Keratinocyte (primary cell): ENCODE measurements around the gene NDUFS2. TPM values are rescaled to one million over a fixed set of nuclear protein-coding genes. Genes with fewer than 3 reads are reported as not detected.

Experiments used
- DNase-seq: peaks from one replicate; pipeline ENCODE4 v3.0.0-alpha.2; 2011; ENCODE audit warnings: low read depth, missing footprints, low spot score
- FAIRE-seq: peaks from 2 replicates; lab custom pipeline; 2011; peaks lifted over from hg19 to GRCh38; lab: Jason Lieb, UNC
- H2AFZ ChIP-seq: 2 replicates; pipeline ENCODE4 v1.6.0; 2012; ENCODE audit warnings: low read length, control low read depth, inconsistent platforms; ENCODE audit not compliant: control insufficient read depth
- H3K27ac ChIP-seq: 2 replicates; pipeline ENCODE4 v1.5.1; 2011; ENCODE audit warnings: low read length; ENCODE audit not compliant: control insufficient read depth, insufficient read depth
- H3K27me3 ChIP-seq: 3 replicates; pipeline ENCODE4 v1.6.0; 2011; ENCODE audit warnings: low read length; ENCODE audit not compliant: control insufficient read depth, insufficient read depth; ENCODE audit errors: extremely low read depth
- H3K36me3 ChIP-seq, 2 experiments: 2 replicates in 1 of 2; 3 replicates in 1 of 2; pipeline ENCODE4 v1.5.1; 2011; ENCODE audit warnings: low read length in 2 of 2, mild to moderate bottlenecking in 1 of 2; ENCODE audit not compliant: control insufficient read depth in 2 of 2, insufficient read depth in 2 of 2; ENCODE audit errors: extremely low read depth in 1 of 2
- H3K4me1 ChIP-seq: 3 replicates; pipeline ENCODE4 v1.5.1; 2011; ENCODE audit warnings: low read length; ENCODE audit not compliant: control insufficient read depth, insufficient read depth; ENCODE audit errors: extremely low read depth
- H3K4me2 ChIP-seq: 3 replicates; pipeline ENCODE4 v1.6.0; 2011; ENCODE audit warnings: low read depth, low read length; ENCODE audit not compliant: control insufficient read depth, insufficient read depth; ENCODE audit errors: extremely low read depth
- H3K4me3 ChIP-seq, 3 experiments: fragments of 200-600 bp in 1 of 3; sonication (generic) in 1 of 3; 2 replicates in 2 of 3; 3 replicates in 1 of 3; pipeline ENCODE4 v1.5.1; 2011 to 2016; ENCODE audit warnings: low read length in 3 of 3, mild to moderate bottlenecking in 3 of 3, control low read depth in 2 of 3, inconsistent platforms in 1 of 3, low read depth in 1 of 3, mixed read lengths in 1 of 3, mixed run types in 1 of 3, moderate library complexity in 1 of 3; ENCODE audit not compliant: control insufficient read depth in 2 of 3, insufficient read depth in 2 of 3; ENCODE audit errors: extremely low read depth in 1 of 3
- H3K79me2 ChIP-seq: 2 replicates; pipeline ENCODE4 v1.6.0; 2012; ENCODE audit warnings: low read length; ENCODE audit not compliant: control insufficient read depth, insufficient read depth
- H3K9ac ChIP-seq: 3 replicates; pipeline ENCODE4 v1.6.0; 2011; ENCODE audit warnings: low read length; ENCODE audit not compliant: control insufficient read depth, insufficient read depth; ENCODE audit errors: extremely low read depth
- H3K9me1 ChIP-seq: 3 replicates; pipeline ENCODE4 v1.6.0; 2011; ENCODE audit warnings: low read length; ENCODE audit not compliant: control insufficient read depth, insufficient read depth; ENCODE audit errors: extremely low read depth
- H3K9me3 ChIP-seq: 2 replicates; pipeline ENCODE4 v1.5.1; 2012; ENCODE audit warnings: low read depth, low read length; ENCODE audit not compliant: control insufficient read depth
- H4K20me1 ChIP-seq: 3 replicates; pipeline ENCODE4 v1.6.0; 2011; ENCODE audit warnings: low read length; ENCODE audit not compliant: control insufficient read depth, insufficient read depth; ENCODE audit errors: extremely low read depth
- EZH2 ChIP-seq: IDR thresholded peaks from one replicate; pipeline ENCODE4 v1.6.1; 2012; ENCODE audit warnings: inconsistent platforms, mild to moderate bottlenecking, low read length, moderate library complexity
- dilution Hi-C: fragments of 300-500 bp; cut with MboI; formaldehyde crosslinking; loops from one replicate; pipeline ENCODE4 v1.7.0; 2020; ENCODE audit warnings: low sequenced_read_pairs; ENCODE audit not compliant: extremely low pct_ligation_motif_present
- polyA plus RNA-seq, 5 experiments: library from polyadenylated mRNA; depleted of rRNA in 3 of 5; stranded (reverse) in 3 of 5; stranded (forward) in 1 of 5; unstranded in 1 of 5; fragments of >200 nt; gene quantifications; 1 replicate in 1 of 5; 2 replicates in 3 of 5; 3 replicates in 1 of 5; pipeline versions ENCODE4 v1.2.1 to v1.2.3, GENCODE V29; 2011 to 2012; ENCODE audit warnings: missing spikeins in 2 of 5, low read depth in 1 of 5, low replicate concordance in 1 of 5
- TF ChIP-seq, protein P1 (sequence below), 3 experiments: IDR thresholded peaks in 1 of 3; conservative IDR thresholded peaks in 1 of 3; optimal IDR thresholded peaks in 1 of 3; 2 replicates in 2 of 3; 3 replicates in 1 of 3; pipeline versions ENCODE3 to v1.5.1; 2011; ENCODE audit warnings: low read length in 3 of 3, mild to moderate bottlenecking in 3 of 3, moderate library complexity in 2 of 3, control low read depth in 1 of 3, inconsistent platforms in 1 of 3; ENCODE audit not compliant: insufficient read depth in 2 of 3; ENCODE audit errors: extremely low read depth in 1 of 3

NDUFS2 gene
- polyA plus RNA-seq, 1 donor (not counting 4 experiments of a cell fraction or from before 2014, with no cell fraction given): 136 TPM

DNA sequence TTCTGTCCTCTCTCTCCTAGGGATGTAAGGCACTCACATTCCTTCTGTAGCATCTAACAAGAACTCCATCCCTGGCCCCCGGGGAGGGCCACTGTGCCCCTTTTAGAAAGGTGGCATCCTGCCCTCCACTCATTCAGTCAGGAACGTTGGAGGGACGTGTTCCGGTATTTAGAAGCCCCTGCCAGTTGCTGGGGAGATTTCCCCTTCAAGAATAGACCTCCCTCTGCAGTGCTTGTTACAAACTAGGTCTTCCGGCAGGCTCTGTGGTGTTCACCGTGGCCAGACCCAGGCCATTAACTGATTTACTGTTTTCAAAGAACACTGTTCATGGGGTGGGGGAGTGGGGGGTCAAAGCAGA, 57.2 kb downstream of the NDUFS2 start:
- peaks cover 12% of the 10 kb centered on the region for H3K4me1 ChIP-seq

DNA sequence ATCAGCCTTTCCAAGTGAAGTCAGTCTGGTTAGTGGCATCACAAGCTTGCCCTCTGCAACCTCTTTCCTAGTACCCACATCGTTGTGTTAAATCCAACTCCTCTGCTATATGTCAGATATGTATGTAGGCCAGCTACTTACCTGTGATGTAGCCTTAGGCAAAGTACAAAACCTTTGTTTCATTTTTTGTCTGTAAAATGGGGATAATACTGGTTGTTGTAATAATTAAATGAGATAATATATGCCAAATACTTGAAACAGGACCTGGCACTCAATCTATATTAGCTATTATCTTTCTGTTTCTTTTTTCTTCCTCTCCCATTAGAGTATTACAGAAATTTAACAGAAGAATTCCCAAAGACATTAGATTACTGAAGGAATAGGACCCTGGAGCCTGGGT, 57.6 kb downstream of the NDUFS2 start:
- no peaks in the 10 kb centered on the region for H3K9me1 ChIP-seq
- no peak for TF ChIP-seq EZH2
- TF ChIP-seq, protein P1, sequence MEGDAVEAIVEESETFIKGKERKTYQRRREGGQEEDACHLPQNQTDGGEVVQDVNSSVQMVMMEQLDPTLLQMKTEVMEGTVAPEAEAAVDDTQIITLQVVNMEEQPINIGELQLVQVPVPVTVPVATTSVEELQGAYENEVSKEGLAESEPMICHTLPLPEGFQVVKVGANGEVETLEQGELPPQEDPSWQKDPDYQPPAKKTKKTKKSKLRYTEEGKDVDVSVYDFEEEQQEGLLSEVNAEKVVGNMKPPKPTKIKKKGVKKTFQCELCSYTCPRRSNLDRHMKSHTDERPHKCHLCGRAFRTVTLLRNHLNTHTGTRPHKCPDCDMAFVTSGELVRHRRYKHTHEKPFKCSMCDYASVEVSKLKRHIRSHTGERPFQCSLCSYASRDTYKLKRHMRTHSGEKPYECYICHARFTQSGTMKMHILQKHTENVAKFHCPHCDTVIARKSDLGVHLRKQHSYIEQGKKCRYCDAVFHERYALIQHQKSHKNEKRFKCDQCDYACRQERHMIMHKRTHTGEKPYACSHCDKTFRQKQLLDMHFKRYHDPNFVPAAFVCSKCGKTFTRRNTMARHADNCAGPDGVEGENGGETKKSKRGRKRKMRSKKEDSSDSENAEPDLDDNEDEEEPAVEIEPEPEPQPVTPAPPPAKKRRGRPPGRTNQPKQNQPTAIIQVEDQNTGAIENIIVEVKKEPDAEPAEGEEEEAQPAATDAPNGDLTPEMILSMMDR (optimal IDR thresholded peaks at IDR 0.05 in 1 of 3, IDR thresholded peaks at IDR 0.05 in 1 of 3, conservative IDR thresholded peaks at IDR 0.05 in 1 of 3; ENCODE audit: extremely low read depth in 1 of 3, insufficient read depth in 2 of 3, low read length in 3 of 3): no peak
- H3K9me3 ChIP-seq: no peaks in the 10 kb centered on the region
- DNase-seq: no peak
- no peaks in the 10 kb centered on the region for H3K36me3 ChIP-seq
- no peaks in the 10 kb centered on the region for H3K79me2 ChIP-seq
- no peak overlapping the region for H3K4me3 ChIP-seq
- no peak overlapping the region for H3K4me2 ChIP-seq
- peaks cover 12% of the 10 kb centered on the region for H3K4me1 ChIP-seq
- no peak for FAIRE-seq
- H3K9ac ChIP-seq: no peak overlapping the region
- no peak overlapping the region for H3K27ac ChIP-seq
- H4K20me1 ChIP-seq: no peaks in the 10 kb centered on the region
- no peak overlapping the region for H2AFZ ChIP-seq
- peaks cover 31% of the 10 kb centered on the region for H3K27me3 ChIP-seq
- dilution Hi-C loops: no loop called here

More for the DNA sequence above, 57.2 kb downstream of the NDUFS2 start:
- no peak for DNase-seq
- Histone ChIP-seq H3K27me3 (peaks cover 31% of the 10 kb centered on the region), H3K27ac (no peak overlapping the region), H3K36me3 (no peaks in the 10 kb centered on the region), H3K4me3 (no peak overlapping the region), H3K9me1 (no peaks in the 10 kb centered on the region), H4K20me1 (no peaks in the 10 kb centered on the region), H3K9me3 (no peaks in the 10 kb centered on the region), H3K4me2 (peak overlapping the region; percentile 79), H3K9ac (no peak overlapping the region), H3K79me2 (no peaks in the 10 kb centered on the region), H2AFZ (no peak overlapping the region)
- dilution Hi-C loops: no loop called here
- TF ChIP-seq, protein P1 (optimal IDR thresholded peaks at IDR 0.05 in 1 of 3, IDR thresholded peaks at IDR 0.05 in 1 of 3, conservative IDR thresholded peaks at IDR 0.05 in 1 of 3; ENCODE audit: extremely low read depth in 1 of 3, insufficient read depth in 2 of 3, low read length in 3 of 3): no peak
- TF ChIP-seq EZH2: no peak
- FAIRE-seq: no peak
